Central memory CD8-positive, alpha-beta T cell (primary cell): ENCODE results near the gene RAB14.

Source experiments
- ATAC-seq: fragments of 150-1000 bp; cut with Tn5 transposase; replicated peaks from 2 replicates; pipeline ENCODE4 v1.10.0; 2022; ENCODE audit warnings: mild to moderate bottlenecking, moderate FRiP score, moderate number of reproducible peaks; ENCODE audit not compliant: poor library complexity, severe bottlenecking; ENCODE audit errors: extremely low read depth
- DNase-seq, 2 donors: peaks; one replicate each; pipeline ENCODE4 v3.0.0; 2021; ENCODE audit warnings: low spot score in 2 of 2
- H3K27ac Mint-ChIP-seq: one replicate; pipeline ENCODE4 v1.8.0; 2022; ENCODE audit warnings: low read depth, mild to moderate bottlenecking, moderate library complexity, mixed read lengths
- H3K27me3 Mint-ChIP-seq: one replicate; pipeline ENCODE4 v1.8.0; 2022; ENCODE audit warnings: mixed read lengths
- H3K36me3 Mint-ChIP-seq: one replicate; pipeline ENCODE4 v1.8.0; 2022; ENCODE audit warnings: mild to moderate bottlenecking, moderate library complexity, mixed read lengths; ENCODE audit not compliant: insufficient read depth
- H3K4me1 Mint-ChIP-seq: one replicate; pipeline ENCODE4 v1.8.0; 2022; ENCODE audit warnings: mixed read lengths
- H3K4me3 Mint-ChIP-seq: one replicate; pipeline ENCODE4 v1.8.0; 2022; ENCODE audit warnings: mild to moderate bottlenecking, moderate library complexity, mixed read lengths
- H3K9me3 Mint-ChIP-seq: one replicate; pipeline ENCODE4 v1.8.0; 2022; ENCODE audit warnings: mixed read lengths

RAB14 gene

DNA sequence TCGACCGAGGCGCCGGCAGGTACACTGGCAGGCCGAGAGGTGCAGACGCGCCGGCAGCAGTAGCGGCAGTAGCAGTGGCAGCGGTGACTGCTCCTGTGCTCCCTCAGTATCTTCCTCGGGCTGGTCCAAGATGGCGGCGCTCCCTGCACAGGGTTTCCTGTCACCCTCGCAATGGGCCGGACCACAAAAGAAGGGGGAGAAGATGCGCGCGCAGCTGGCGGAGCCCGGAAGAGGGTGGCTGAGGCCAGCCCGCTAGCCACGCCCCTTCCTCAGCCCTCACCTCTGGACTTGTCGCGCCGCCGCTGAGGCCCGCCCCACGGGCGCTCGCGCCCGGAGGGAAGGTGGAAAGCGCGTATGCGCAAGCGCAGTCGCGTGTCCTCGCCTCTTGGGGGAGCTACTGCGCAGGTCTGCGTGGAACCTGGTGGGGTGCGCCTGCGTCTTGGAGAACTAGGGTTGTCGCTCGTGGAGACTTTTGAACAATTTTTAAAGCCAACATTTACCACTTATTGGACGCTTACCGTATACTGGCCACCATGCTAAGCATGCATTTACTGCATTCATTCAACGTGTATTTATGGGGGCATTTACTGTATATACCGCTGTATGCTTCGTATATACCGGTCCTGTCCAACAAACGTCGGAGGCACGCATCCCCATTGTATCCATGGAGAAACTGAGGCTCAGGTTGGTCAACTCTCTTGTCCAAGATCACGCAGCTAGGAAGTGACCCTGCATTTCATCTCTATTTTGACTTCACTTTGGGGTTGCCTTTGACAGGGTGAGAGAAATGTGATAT is at the start of gene RAB14:
Gene RAB14, minus strand, starts transcription at position 132 of the 796 bp plus-strand sequence. CDS start 8,457 bp downstream, outside the sequence.
- peaks cover 43% of the 10 kb centered on the region for H3K4me1 Mint-ChIP-seq
- ATAC-seq: peak; percentile 90

DNA sequence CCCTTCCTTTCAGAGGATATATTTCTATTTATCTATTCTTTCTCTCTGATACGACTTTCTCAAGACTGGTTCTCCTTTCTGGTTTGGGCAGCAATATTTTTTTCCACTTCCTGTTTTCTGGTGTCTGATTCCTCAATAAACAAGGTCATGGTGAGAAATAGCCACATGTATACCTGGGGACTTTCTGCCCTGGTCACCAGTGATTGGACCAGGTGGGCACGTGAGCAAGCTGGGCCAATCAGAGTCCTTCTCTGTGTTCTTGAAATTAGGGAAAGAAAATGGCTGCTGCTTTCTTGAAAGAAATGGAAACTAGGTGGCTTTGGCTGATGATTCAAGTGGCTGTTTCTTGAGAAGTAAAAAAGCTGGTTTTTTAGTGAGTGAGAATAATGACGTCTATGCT is 47.9 kb upstream of the RAB14 start:
- H3K4me3 Mint-ChIP-seq: no peak overlapping the region
- ATAC-seq (peak; percentile 49), DNase-seq (no peak)
- H3K9me3 Mint-ChIP-seq: no peaks in the 10 kb centered on the region
- H3K36me3 Mint-ChIP-seq: peaks cover 1% of the 10 kb centered on the region
- H3K27me3 Mint-ChIP-seq: no peaks in the 10 kb centered on the region
- no peak overlapping the region for H3K27ac Mint-ChIP-seq
- H3K4me1 Mint-ChIP-seq: peaks cover 6% of the 10 kb centered on the region

More for the DNA sequence above, at the start of gene RAB14:
- H3K9me3 Mint-ChIP-seq: no peaks in the 10 kb centered on the region
- H3K36me3 Mint-ChIP-seq: peaks cover 14% of the 10 kb centered on the region
- DNase-seq: peak; percentile 100
- no peaks in the 10 kb centered on the region for H3K27me3 Mint-ChIP-seq
- peak within 1 kb of the TSS; percentile 87 for H3K4me3 Mint-ChIP-seq
- peak within 1 kb of the TSS; percentile 91 for H3K27ac Mint-ChIP-seq

DNA sequence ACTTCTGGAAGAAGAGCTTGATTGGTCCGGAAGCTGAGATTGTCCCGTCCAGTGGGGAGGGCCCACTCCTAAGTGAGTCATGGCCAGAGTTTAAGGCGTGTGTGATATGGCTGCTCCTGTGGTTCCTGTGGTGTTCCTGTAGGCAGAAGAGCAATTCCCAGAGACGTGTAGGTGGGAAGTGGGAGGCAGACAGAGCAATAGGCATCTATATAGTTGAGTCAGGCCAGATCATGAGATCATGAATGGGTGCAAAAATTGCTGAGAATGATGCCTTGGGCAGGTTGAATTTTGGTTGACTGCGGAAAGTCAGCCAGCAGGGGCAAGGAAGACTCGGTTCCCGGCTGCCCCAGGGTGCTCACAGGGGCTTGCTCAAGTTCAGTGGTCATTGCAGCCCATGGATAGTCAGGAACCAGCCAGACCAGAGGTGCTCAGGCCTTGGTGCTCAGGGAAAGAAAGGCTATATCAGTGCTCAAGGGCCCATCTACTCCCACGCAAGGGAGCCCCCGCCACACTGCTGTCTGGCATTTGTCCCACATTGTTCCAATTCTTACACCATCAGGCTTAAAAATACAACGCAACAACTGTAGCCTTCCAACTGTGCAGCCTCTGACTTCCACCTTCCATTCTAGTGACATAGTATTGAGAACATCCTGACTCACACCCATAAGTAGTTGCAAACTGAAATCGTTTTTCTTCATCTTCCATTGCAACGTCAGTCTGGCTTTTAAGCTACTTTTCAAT is 45.3 kb upstream of the RAB14 start:
- no peak for DNase-seq
- Mint-ChIP-seq H3K9me3 (no peaks in the 10 kb centered on the region), H3K4me1 (no peaks in the 10 kb centered on the region), H3K27ac (no peak overlapping the region), H3K27me3 (no peaks in the 10 kb centered on the region), H3K4me3 (no peak overlapping the region), H3K36me3 (peaks cover 1% of the 10 kb centered on the region)
- ATAC-seq: no peak

DNA sequence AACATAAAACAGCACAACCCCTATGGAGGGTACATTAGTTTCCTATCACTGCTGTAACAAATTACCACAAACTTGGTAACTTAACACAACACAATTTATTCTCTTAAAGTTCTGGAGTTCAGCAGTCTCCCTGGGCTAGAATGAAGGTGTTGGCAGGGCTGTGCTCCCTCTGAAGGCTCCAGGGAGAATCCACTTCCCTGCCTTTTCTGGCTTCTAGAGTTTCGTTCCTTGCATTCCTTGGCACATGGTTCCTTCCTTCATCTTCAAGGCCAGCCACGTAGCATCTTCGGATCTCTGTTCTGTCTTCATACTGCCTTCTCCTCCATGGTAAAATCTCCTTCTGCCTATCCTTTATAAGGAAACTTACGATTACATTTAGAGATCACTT is 41.3 kb upstream of the RAB14 start:
- Mint-ChIP-seq H3K27me3 (no peaks in the 10 kb centered on the region), H3K9me3 (no peaks in the 10 kb centered on the region), H3K4me3 (no peak overlapping the region), H3K36me3 (peaks cover 4% of the 10 kb centered on the region), H3K4me1 (no peaks in the 10 kb centered on the region), H3K27ac (no peak overlapping the region)
- DNase-seq: no peak
- ATAC-seq: no peak

DNA sequence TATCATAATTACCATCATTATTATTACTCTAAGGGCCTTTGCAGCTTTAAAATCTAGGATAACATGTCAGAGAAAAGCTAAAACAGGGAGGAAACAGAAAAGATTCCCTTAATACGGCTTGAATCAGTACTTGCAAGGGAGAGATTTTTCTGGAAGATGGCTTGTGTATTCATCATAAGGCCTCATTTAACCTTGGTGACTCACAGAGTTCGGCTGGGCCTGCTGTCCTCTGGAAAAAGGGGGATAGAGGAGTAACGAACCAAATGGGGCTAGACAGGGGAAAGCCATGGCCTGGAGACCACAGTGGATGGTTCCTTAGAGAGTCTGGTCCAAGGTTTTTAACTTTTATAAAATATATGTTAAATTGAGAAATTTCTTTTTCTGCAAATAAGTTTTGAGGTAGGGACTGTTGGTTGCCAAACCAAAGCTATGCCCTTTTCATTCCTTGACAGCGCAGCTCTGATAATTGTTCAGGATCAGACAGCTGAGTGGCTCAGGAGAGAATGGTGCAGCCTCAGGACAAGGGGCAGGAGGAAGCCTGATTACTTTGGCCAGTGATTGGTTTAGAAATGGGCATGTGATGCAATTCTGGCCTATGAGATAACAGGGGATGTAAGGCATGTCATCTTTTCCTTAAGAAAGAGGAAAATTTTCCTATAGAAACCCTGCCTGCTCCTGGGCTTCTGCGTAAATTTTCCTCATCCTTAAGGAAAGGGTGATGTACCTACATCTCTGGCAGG is 40.7 kb upstream of the RAB14 start:
- Mint-ChIP-seq H3K4me1 (no peaks in the 10 kb centered on the region), H3K36me3 (peaks cover 4% of the 10 kb centered on the region), H3K4me3 (no peak overlapping the region), H3K9me3 (no peaks in the 10 kb centered on the region), H3K27me3 (no peaks in the 10 kb centered on the region), H3K27ac (no peak overlapping the region)
- ATAC-seq: no peak
- DNase-seq: no peak

DNA sequence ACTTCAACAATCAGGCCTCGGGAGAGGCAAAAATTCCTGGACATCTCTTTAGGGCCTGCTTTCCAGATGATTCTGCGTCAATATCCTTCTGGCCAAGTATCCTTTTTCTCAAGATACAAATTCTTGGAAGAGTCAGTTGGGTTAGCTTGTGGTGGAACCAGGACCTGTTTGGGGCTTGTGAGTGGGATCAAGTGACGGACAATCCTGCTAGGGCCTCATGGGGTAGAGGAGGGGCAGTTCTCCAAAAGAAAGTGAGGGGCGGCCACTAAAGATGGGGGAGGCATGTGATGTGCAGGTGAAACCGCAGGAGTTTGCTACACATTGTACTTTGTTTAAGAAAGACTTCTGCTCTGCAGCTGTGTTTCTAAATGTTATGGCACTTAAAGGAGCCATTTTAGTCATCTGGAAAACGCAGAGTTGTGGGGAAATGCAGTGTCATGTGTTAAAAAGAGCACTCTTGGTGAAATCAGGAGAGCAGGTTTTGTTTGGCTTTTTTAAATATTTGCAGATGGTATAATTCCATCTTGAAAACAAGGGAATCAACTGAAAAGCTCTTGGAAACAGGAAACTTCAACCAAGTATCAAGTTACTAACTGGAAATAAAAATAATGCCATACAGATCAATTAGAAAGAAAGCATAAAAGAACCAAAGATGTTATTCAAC is 38.9 kb upstream of the RAB14 start:
- no peaks in the 10 kb centered on the region for H3K4me1 Mint-ChIP-seq
- no peak overlapping the region for H3K4me3 Mint-ChIP-seq
- peaks cover 3% of the 10 kb centered on the region for H3K36me3 Mint-ChIP-seq
- H3K27ac Mint-ChIP-seq: no peak overlapping the region
- ATAC-seq: no peak
- no peak for DNase-seq
- H3K27me3 Mint-ChIP-seq: no peaks in the 10 kb centered on the region
- H3K9me3 Mint-ChIP-seq: no peaks in the 10 kb centered on the region

DNA sequence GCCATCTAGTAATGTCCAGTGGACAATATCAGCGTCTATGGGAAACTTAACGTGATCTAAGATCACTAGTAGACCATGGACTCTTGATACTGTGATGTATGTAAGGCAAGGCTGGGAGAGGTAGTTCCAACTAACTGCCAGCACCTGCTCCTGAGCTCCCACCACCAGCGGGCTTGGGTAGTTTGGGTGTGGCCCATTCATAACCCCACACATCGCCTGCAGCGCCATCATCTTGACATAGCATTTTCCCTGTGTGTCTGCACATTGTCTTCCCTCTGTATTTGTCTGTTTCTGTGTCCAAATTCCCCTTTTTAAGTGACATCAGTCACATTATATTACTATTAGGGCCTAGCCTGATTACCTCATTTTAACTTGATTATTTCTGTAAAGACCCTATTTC is 38.2 kb upstream of the RAB14 start:
- no peaks in the 10 kb centered on the region for H3K27me3 Mint-ChIP-seq
- H3K36me3 Mint-ChIP-seq: peaks cover 3% of the 10 kb centered on the region
- no peak overlapping the region for H3K4me3 Mint-ChIP-seq
- H3K27ac Mint-ChIP-seq: no peak overlapping the region
- no peaks in the 10 kb centered on the region for H3K4me1 Mint-ChIP-seq
- H3K9me3 Mint-ChIP-seq: no peaks in the 10 kb centered on the region
- ATAC-seq (no peak), DNase-seq (no peak)

DNA sequence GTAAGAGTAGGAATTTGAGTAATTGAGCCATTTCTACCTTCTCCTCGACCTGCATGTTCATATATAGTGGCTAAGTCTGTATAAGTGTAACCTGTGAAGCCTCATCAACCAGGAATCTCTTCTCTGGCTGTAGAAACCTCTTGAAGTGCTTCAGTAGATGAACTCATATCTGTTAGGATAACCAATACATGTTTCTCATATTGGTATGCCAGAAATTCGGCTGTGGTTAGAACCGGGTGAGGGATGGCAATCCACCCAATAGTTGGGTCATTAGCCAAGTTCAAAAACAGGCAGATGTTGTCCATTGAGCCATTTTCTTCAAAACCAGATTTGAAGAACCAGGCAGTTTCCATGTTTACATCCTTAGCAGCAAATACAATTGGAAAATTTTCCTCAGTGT is 37.4 kb upstream of the RAB14 start:
- DNase-seq (no peak), ATAC-seq (no peak)
- H3K4me1 Mint-ChIP-seq: no peaks in the 10 kb centered on the region
- no peaks in the 10 kb centered on the region for H3K9me3 Mint-ChIP-seq
- H3K27me3 Mint-ChIP-seq: no peaks in the 10 kb centered on the region
- H3K36me3 Mint-ChIP-seq: peaks cover 3% of the 10 kb centered on the region
- H3K27ac Mint-ChIP-seq: no peak overlapping the region
- H3K4me3 Mint-ChIP-seq: no peak overlapping the region

DNA sequence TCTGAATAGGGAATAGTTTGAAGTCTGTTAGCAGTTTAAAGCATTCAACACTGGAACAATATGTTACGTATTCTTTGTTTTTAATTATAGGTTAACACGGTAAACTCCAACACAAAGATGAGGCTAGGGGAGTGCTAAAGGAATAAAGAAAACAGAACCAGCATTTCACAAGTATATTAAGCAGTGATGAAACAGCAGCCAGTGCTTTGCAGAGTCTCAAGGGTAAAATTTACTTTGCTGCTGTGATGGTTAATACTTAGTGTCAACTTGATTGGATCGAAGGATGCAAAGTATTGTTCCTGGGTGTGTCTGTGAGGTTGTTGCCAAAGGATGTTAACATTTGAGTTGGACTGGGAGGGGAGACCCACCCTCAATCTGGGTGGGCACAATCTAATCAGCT is 36.2 kb upstream of the RAB14 start:
- no peak overlapping the region for H3K4me3 Mint-ChIP-seq
- ATAC-seq: no peak
- no peaks in the 10 kb centered on the region for H3K27me3 Mint-ChIP-seq
- H3K36me3 Mint-ChIP-seq: peaks cover 3% of the 10 kb centered on the region
- no peaks in the 10 kb centered on the region for H3K4me1 Mint-ChIP-seq
- no peak overlapping the region for H3K27ac Mint-ChIP-seq
- DNase-seq: no peak
- no peaks in the 10 kb centered on the region for H3K9me3 Mint-ChIP-seq

DNA sequence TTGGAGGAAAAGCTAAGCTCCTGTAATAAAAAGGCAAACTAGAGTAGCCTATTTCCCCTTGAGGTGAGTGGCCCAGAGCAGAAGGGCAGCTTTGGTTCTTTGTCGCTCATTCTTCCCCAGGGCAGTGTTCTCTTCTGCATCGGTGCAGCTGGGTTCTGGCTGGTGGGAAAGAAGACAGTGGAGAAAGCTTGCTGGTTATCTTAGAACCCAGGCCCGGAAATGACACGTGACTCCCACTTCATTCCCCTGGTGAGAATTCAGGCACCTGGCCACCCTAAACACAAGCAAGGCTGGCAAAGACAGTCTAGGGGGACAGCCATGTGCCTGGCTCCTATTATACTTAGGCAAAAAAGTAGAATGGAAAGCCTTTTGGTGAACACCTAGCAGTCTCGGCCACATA is 33.8 kb upstream of the RAB14 start:
- H3K4me1 Mint-ChIP-seq: no peaks in the 10 kb centered on the region
- ATAC-seq (no peak), DNase-seq (no peak)
- no peak overlapping the region for H3K4me3 Mint-ChIP-seq
- no peak overlapping the region for H3K27ac Mint-ChIP-seq
- H3K27me3 Mint-ChIP-seq: no peaks in the 10 kb centered on the region
- peaks cover 8% of the 10 kb centered on the region for H3K36me3 Mint-ChIP-seq
- no peaks in the 10 kb centered on the region for H3K9me3 Mint-ChIP-seq

DNA sequence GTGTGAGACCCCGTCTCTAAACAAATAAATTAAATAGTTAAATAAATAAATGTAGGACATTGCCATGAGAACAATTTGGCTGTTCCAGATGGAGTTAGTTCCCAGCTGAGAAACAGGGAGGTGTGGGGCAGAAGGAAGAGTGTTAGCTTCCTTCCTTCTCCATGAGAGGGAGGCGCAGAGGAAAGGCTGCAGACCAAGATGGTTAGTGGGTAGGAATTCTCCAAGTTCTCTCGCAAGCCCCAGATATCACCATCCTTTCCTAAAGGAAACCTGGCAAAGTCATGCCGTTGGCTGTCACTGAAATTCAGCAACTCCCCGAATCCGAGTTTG is 33.1 kb upstream of the RAB14 start:
- H3K4me3 Mint-ChIP-seq: no peak overlapping the region
- no peak overlapping the region for H3K27ac Mint-ChIP-seq
- H3K36me3 Mint-ChIP-seq: peaks cover 5% of the 10 kb centered on the region
- ATAC-seq (no peak), DNase-seq (no peak)
- no peaks in the 10 kb centered on the region for H3K4me1 Mint-ChIP-seq
- no peaks in the 10 kb centered on the region for H3K9me3 Mint-ChIP-seq
- H3K27me3 Mint-ChIP-seq: no peaks in the 10 kb centered on the region
